Activated CD4-positive, alpha-beta T cell treated with anti-CD3 and anti-CD28 coated beads, Interleukin-10, Interleukin-2, amounts not matched to agents 100 ng/mL and 50 ng/mL, durations not matched to agents 16 hours and 8 hours (primary cell): ENCODE measurements around the gene DTX2.
"Not testable (repeated sequence)": the region's sequence is repeated elsewhere in the genome, so short reads cannot be mapped to it uniquely, and the experiment has no call there.

ENCODE experiments used
- DNase-seq: peaks from one replicate; pipeline ENCODE4 v3.0.0-alpha.2; 2020

Gene DTX2

DNA sequence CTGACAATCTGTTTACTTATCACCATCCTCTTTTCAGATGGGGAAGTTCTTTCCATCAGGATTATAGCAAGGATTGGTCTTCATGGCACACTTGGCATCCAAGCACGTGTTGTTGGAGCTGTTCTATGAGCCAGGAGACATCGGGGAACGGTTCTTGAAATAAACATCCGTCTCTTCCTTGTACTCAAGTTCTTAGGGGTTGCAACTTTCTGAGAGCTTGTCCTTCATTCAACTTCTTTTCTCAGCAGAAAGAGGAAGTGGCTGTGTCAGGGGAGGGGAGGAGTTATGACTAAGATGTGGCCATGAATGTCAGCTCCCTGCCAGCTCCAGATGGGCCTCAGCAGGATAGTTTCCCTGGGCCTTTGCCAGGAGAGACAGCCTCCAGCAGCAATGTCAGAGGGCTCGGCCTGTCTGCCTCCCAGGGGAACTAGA is 15.9 kb upstream of the DTX2 start:
- peak; percentile 65 for DNase-seq

DNA sequence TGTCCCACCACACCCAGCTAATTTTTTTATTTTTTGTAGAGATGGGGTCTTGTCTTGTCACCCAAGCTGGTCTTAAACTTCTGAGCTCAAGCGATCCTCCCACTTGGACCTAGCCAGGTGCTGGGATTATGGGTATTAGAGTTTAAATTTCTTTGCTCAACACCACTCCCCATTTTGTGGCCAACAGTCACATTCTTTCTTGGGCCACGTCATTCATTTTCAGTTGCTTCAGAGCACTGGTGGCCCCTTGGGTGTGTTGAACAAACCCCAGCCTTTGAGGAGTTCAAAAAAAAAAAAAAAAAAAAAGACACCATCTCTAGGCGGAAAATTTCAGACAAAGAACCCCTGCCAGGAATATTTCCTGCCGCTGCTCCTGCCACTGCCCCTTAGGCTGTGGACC is 4.5 kb upstream of the DTX2 start:
- not testable (repeated sequence) for DNase-seq

DNA sequence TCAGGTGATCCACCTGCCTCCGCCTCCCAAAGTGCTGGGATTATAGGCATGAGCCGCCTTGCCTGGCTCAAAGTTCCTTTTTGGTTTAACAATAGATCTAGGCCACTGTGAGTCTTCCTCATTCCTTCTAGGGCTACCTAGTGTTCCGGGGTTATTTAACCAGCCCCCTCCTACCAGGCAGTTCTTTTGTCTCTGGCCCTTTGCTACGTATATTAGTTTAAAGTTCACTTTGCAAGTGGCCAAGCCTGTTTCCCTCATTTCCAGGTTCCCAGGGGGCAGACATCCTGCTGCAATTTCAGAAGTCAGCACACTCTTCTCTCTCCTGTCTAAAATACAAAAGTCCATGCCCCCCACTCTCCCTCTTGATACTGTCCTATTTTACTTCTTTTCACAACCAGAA is 3.0 kb upstream of the DTX2 start:
- DNase-seq = not testable (repeated sequence)

DNA sequence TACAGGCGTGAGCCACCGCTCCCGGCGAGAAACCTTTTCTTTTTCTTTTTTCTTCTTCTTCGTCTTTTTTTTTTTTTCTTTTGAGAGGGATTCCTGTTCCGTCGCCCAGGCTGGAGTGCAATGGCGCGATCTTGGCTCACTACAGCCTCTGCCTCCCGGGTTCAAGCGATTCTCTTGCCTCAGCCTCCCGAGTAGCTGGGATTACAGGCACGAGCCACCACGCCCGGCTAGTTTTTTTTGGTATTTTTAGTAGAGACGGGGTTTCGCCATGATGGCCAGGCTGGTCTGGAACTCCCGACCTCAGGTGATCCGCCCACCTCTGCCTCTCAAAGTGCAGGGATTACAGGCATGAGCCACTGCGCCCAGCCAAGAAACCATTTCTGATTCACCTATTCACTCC is 742 bp upstream of the DTX2 start:
- DNase-seq = not testable (repeated sequence)

DNA sequence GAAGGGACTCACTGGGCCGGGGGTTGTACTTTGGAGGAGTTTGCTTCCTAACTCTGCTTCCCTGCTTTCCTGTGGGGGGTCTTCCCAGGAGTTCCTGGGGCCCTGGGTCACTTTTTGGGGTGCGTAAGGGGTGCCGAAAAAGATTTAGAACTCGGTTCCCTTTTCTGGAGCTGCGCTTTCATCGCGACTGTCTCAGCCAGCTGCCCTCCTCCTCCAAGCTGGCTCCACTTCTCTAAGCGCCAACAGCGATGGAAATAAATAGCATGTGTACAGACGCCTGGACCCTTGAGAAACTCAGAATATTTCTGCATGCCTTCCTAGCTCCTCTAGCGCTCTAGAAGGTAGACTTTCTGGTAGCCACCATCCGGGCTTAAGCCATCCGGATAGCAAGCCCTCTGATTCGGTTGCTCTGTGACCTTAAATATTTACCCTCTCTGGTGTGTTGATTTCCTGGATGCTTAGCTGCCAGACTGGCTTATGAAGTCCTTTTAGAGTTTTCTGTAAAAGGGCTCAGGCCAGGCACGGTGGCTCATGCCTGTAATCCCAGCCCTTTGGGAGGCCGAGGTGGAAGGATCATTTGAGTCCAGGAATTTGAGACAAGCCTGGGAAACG is 868 bp downstream of the DTX2 start:
- DNase-seq = not testable (repeated sequence)

DNA sequence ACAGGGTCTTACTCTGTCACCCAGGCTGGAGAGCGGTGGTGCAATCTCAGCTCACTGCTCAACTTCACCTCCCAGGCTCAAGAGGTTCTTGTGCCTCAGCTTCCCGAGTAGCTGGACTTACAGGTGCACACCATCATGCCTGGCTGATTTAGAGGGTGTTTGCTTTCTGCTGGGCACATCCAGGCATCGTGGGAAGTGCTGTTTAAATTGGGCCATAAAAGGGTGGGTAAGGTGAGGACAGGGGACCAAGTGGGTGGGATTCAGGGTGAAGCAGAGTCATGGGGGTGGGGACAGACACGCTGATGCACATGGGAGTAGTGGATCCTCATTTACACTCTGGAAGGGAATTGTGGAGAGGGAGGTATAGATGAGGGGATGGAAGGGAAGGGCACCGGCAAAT is 3.5 kb downstream of the DTX2 start:
- DNase-seq = not testable (repeated sequence)

DNA sequence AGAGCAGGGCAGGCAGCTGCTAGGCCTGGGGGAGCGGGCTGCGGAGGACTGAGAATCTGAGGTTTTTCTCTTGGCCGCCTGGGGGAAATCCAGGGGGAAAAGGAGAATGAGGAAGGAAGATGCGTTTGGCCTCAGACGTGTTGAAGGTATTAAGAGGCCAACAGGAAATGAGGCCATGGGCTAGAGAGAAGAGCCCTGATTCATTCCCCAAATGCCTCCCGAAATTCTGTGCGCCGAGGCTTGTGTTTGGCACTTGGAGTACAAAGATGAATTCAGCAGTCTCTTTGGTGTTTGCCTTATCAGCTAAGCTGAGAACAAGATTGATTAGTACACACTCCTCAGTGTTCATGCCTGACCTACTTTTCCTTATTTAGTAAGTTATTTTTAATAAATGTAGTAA is 4.4 kb downstream of the DTX2 start:
- DNase-seq = not testable (repeated sequence)

DNA sequence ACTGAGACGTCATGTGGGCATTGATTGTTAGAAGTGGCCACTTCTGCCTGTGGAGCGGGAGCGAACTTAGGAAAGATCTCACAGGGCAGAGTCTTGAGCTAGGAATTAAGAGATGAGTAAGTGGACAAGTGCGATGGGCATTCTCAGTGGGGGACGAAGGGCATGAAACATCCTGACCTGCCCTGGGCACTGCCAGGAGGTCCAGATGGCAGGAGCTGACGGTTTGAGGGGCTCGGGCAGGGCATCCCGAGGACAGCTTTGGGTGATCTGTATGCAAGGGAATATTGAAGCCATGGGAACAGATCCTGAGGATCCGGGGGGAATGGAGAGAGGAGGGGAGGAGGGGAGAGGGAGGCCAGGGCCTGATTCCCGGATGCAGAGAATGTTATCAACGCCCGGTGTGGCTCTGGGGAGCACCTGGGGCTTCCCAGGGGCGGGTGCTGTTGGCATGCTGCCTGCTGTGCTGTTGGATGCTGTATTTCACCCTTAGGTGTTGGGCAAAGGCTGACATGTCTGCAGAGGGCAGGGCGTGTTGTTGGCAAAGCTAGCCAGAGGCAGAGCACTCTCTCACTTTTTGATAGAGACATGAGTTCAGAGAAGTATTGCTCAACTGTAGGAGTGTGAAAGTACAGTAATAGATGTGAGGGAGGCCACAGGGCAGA is 6.4 kb downstream of the DTX2 start:
- DNase-seq = not testable (repeated sequence)

DNA sequence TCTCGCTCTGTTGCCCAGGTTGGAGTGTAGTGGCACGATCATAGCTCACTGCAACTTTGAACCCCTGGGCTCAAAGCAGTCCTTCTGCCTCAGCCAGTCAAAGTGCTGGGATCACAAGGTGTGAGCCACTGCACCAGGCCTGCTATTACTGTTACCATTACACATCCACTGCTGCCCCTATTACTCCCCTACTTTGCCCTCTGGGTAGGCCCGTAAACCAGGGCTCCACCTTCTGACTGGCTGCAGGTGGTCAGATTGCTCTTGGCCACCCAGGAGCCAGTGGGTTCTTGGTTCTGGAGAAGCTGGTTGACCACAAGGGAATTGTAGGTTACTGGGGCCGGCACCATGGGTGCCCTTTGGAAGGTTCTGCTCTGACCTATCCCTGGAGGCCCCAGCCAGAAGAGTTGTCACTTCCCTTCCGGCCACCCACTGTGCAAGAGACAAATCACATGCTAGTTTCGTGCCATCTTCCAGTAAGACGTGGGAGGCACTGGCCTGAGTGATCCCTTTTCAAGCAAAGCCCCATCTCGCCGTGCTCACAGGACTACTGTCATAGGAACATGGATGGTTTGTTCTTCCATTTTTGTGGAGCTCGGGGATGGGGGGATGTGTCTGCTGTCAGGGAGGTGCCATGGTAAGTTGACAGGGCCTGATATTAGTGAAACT is 10.2 kb downstream of the DTX2 start:
- not testable (repeated sequence) for DNase-seq

DNA sequence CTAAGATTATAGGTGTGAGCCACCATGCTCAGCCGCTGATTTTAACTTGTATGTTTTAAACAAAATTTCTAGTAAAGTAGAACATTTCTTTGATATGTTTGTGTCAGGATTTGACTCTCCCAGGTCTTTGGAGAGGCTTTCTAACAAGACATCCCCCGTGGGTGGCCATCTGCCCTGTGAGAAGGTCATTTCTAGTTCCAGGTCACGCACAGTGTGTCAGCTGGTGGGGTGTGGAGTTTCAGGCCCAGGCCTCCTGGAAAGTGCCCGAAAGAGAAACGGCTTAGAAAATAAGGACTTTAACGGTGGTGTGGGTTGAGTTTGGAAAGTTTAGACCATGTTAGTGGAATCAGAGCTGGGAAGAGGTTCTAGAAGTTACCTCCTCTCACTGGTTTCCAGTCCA is 11.6 kb downstream of the DTX2 start:
- not testable (repeated sequence) for DNase-seq

DNA sequence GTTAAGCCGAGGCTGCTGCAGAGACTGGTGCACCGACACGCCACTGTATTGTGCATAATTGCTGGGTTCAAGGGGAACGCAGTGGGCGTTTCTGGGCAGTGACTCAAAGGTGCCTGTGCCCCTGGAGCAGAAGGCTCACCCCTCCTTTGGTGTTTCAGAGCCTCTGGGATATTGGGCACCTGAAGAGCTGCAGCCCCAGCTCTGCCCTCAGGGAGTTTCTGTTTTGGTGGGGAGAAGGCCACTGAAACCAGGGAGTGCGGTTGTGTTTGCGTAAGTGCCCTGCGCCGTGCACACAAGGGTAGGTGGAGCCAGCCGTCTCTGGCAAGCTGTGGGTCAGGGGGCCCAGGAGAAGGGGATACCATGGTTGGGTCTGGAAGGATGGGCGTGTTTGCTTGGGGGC is 14.8 kb downstream of the DTX2 start:
- not testable (repeated sequence) for DNase-seq

DNA sequence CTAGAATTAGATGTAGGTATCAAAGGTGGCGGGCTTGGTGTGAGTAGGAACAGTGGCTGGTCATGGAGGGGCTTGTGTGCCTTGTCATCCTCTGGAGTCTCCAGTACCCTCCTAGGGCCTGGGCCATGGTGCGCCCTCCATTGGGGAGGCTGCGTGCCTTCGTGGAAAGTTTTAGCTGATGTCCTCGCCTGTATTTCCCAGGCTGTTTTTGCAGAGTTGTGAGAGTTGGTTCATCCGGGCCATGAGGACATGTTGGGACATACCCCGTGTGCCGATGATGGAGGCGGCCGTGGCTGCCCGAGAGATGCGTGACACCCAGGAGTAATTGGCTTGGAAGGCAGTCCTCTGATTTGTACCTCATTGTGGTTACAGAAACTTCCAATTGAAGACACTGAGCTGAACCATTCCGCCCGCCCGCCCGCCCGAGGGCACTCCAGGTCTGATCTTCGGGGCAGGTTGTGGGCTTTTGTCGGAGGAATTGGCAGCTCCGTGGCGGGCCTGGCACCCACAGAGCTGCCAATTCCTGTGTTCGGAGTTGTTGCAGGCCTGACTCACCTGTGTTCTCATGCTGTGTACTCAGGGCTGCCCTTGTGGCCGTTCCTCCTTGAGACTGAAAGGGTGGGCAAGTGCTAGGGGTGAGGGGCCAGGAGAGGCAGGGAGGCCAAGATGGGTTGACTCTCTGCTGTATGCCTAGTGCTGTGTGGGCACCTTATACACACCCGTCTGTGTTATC is 15.4 kb downstream of the DTX2 start:
- not testable (repeated sequence) for DNase-seq

DNA sequence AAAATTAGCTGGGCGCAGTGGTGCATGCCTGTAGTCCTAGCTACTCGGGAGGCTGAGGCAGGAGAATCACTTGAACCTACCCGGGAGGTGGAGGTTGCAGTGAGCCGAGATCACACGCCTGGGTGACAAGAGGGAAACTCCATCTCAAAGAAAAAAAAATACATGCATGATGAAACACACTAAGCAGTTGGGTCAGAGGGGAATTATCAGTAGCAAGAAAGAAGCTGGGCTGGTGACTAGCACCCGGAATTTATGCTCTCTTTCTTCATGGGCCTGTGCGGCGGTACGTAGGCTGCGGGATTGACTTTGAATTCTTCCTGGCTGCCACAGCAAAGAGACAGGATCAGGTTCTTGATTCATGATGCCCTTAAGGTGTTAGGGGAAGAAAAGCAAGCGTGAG is 18.1 kb downstream of the DTX2 start:
- DNase-seq = not testable (repeated sequence)

DNA sequence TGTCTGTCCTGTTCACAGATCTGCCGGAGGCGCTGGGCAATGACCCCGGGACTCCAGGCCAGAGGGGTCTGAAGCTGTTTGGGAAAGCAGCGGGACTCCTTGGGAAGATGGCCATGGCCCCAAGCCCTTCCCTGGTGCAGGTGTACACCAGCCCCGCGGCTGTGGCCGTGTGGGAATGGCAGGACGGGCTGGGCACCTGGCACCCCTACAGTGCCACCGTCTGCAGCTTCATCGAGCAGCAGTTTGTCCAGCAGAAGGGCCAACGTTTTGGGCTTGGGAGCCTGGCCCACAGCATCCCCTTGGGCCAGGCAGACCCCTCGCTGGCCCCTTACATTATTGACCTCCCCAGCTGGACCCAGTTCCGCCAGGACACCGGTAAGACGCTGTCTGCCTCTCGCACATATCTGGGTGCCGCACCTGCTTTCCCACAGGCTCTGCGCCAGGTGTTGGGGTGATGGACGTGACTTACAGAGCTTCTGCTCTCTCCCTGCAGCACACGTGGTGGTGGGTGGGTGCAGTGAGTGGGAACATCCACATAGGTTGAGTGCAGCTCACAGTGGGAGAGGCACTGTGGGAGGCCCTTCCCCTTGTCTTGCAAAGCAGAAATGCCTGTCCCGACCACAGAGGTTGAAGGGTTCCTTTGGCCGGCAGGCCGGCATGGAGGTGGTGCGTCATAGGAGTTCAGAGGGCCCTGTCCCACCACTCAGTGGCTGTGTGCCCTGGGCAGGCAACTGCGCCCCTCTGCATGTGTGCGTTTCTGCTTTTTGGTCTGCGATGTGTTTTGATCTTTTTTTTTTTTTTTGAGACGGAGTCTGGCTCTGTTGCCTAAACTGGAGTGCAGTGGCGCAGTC is 19.1 kb downstream of the DTX2 start:
- DNase-seq = not testable (repeated sequence)

DNA sequence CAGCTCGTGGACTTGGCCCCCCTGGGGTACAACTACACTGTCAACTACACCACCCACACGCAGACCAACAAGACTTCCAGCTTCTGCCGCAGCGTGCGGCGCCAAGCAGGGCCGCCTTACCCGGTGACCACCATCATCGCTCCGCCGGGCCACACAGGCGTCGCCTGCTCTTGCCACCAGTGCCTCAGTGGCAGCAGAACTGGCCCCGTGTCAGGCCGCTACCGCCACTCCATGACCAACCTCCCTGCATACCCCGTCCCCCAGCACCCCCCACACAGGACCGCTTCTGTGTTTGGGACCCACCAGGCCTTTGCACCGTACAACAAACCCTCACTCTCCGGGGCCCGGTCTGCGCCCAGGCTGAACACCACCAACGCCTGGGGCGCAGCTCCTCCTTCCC is 21.2 kb downstream of the DTX2 start:
- DNase-seq = not testable (repeated sequence)

DNA sequence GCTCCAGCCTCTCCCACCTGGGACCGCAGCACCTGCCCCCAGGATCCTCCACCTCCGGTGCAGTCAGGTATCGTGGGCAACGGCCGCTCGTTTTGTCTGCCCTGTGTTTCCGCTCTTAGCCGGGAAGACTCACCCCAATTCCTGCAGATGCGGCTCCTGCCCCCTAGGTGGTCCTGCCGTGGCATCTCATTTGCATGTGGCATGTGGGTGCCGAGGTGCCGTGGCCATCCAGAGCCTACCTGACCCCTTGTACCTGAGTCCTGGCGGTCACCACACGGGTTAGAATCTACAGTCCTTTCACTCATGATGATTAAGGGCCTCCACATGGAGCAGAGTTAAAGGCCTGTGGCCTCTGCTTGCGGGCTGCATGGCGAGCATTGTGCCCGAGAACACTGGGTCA is 21.6 kb downstream of the DTX2 start:
- not testable (repeated sequence) for DNase-seq

DNA sequence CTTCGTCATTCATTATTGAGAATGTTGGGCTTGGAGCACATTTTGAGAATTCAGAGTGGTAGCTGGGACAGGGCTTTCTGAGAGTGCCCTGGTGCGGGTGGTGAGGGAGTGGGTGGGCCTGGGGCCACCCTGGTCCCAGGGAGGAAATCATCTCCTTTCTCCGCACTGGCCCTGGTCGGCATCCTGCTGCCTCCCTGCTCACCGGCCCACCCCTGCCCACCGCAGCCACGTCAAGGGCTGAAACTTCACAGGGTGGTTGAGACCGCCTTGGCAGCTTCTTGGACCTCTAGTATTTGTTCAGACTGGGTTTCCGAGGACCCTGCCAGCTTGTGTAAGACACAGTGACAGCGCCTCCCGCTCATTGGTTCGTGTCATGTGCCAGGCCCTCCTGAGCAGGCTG is 22.9 kb downstream of the DTX2 start:
- DNase-seq = not testable (repeated sequence)

DNA sequence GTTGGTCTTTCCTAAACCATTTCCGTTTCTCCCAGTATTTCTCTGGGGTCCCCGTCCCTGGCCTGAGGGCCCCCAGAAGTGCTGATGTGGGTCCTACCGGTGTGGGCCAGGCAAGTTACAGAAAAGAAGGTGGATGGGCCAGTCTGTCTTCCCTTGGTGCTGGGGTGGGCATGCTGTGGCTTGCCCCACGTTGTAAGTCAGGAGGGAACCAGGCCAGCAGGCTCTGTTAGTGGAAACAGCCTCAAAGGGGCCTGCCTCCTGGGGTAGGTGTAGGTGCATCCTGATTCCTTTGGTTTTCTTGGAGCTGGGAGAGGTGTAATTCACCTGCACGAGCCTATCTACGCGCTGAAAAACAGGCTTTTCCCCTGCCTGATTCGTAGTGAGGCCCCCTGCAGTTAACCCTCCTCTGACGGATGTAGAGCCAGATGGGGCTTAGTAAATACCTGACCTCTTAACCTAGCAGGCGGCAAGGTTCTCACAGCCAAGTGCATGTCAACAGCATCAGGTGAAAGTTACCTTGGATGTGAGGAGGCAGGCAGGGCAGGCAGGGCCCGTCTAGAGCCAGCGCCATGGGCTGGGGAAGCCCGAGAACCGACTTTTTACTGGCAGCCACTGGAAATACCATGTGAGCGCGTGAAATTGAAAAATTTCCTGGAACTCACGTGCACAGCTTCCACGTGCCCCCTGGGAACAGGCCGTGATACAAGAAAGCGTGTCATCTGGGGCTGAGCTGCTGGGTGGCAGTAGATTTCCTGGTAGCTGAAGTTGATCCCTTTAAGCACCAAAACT is 24.5 kb downstream of the DTX2 start:
- DNase-seq = not testable (repeated sequence)

DNA sequence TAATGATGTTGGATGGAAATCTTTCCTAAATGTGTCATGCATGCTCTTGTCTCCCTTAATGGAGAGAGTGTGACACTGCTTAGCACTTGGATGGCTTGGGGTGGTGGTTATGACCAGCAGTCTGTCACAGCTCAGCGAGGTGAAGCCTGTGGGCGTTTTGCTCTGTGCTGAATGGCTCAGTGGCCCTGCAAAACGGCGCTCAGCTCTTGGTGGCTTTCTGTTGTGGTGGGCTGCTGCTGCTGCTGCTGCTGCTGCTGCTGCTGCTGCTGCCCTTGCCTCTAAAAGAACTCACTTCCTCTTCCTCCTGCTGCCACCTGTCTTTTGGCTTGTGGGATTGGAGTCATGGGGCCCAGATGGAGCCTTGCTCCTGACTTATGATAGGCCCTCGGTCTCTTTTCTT is 25.1 kb downstream of the DTX2 start:
- peak; percentile 53 for DNase-seq

DNA sequence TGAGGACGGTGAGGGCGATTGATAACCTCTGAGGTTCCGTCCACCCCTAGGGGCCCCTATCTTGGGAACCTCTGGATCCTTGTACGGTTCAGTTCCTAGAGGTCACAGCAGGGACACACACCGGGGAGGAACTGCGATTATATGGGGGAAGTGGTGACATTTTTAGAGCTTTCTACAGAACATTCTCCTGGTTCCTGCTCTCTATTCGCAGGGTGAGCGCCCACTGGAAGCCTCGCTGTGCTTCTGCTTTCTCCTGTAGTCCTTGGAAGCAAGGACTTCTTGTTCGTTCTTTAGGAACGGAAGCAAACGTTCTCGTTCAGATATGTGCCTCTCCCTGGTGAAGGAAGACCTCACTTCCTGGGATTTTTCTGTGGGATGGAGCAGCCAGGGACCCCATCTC is 26.5 kb downstream of the DTX2 start:
- DNase-seq = not testable (repeated sequence)

DNA sequence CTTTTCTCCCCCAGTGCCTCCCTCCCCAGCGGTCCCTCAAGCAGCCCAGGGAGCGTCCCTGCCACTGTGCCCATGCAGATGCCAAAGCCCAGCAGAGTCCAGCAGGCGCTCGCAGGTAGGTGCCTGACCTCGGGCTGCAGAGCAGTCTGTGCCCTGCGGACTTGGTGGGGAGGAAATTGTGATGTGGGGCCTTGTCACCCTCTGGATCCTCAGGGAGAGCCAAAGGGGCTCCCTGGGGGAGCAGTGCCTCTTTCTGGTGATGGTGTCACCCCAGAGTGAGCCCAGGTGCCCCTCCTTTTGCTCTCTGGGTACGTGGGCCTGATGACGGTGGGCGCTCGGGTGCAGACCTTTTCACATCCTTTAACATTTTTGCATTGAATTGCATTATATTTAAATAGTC is 30.6 kb downstream of the DTX2 start:
- not testable (repeated sequence) for DNase-seq

DNA sequence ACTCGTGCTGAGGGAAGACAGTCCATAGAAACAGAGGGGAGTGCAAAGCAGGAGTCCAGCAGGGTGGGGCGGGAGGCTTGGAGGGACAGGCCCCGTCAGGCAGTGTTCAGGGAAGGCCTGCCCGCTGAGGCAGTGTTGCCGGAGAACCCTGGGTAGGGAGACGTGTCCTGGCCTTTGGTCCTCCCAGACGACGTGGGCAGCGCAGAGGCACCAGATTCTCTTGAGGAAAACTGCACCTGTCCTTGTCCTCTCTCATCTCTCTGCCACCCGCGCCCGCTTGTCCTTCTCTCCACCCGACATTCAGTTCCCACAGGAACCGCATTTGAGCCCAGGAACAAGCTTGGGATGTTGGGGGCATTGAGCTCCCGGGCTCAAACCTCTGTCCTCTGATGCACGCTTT is 34.2 kb downstream of the DTX2 start:
- DNase-seq = not testable (repeated sequence)
